Ovary (tissue), 9 donors: ENCODE measurements around the gene NCF4. TPM values are rescaled to one million over a fixed set of nuclear protein-coding genes. Genes with fewer than 3 reads are reported as not detected.

Experiments
- DNase-seq, 5 donors: peaks; one replicate each; pipeline ENCODE4 v3.0.0-alpha.2; 2019 to 2020
- H3K27ac ChIP-seq, 2 donors: fragments of 200-600 bp; one replicate each; pipeline versions ENCODE4 v1.5.1 to v1.8.0; 2019 to 2022
- H3K27me3 ChIP-seq: fragments of 200-600 bp; one replicate; pipeline ENCODE4 v1.8.0; 2022
- H3K36me3 ChIP-seq: fragments of 200-600 bp; sonication (generic); one replicate; pipeline ENCODE4 v1.5.1; 2019
- H3K4me1 ChIP-seq: one replicate; pipeline ENCODE4 v1.8.1; 2013; ENCODE audit warnings: mild to moderate bottlenecking, moderate library complexity; ENCODE audit not compliant: insufficient read depth
- H3K4me3 ChIP-seq: fragments of 200-600 bp; sonication (generic); one replicate; pipeline ENCODE4 v1.5.1; 2017
- H3K9me3 ChIP-seq, 2 donors: fragments of 200-600 bp in 1 of 2; sonication (generic) in 1 of 2; one replicate each; pipeline versions ENCODE4 v1.5.1 to v1.8.1; 2013 to 2019; ENCODE audit warnings: mild to moderate bottlenecking in 1 of 2, moderate library complexity in 1 of 2
- EP300 ChIP-seq: sonication (generic); formaldehyde crosslinking; IDR thresholded peaks from one replicate; pipeline ENCODE4 v1.6.1; 2017; ENCODE audit warnings: antibody characterized with exemption
- POLR2A ChIP-seq: fragments of 450-650 bp; IDR thresholded peaks from one replicate; pipeline ENCODE4 v1.6.1; 2017; ENCODE audit warnings: antibody characterized with exemption, mild to moderate bottlenecking, moderate library complexity
- WGBS, 3 donors: extraction: QIAGEN DNeasy Blood & Tissue Kit in 1 of 3; methylation state at CpG; one replicate each; pipeline versions ENCODE4 v1.1.5 to v1.1.7; 2013 to 2017; 5-methylcytosine and 5-hydroxymethylcytosine counted together
- intact Hi-C, 4 donors: fragments of 100-400 bp; cut with DNase I; formaldehyde crosslinking; loops; one replicate each; pipeline versions ENCODE4 v1.11.0 to v1.15.1; 2022 to 2023
- polyA plus RNA-seq, 2 donors: library from polyadenylated mRNA; stranded (reverse); fragments of 200-250 nt in 1 of 2; fragments of 350-450 nt in 1 of 2; fragmentation: Illumina TruSeq in 1 of 2; extraction: RNeasy Lipid Tissue Mini Kit (QIAGEN cat#74804) in 1 of 2; gene quantifications; one replicate each; pipeline ENCODE4 v1.2.3, GENCODE V29; 2013 to 2014
- total RNA-seq, 7 donors: library from RNA; depleted of rRNA in 2 of 7; stranded (reverse); fragments of >200 nt in 2 of 7; fragmentation: NEBNext Ultra II Directional in 3 of 7; extraction: Animal tissue kit (Norgen Biotek cat#: 25700) in 3 of 7; gene quantifications; one replicate each; pipeline versions ENCODE4 v1.1.0 to v1.2.4, GENCODE V29; 2016 to 2023
- TF ChIP-seq, protein P1 (sequence below), 3 donors: fragments of 450-650 bp in 2 of 3; fragments of 200-600 bp in 1 of 3; IDR thresholded peaks; one replicate each; pipeline versions ENCODE4 v1.5.1 to v1.8.0; 2016 to 2022; ENCODE audit warnings: antibody characterized with exemption in 3 of 3, mild to moderate bottlenecking in 1 of 3
- donor health status: DM: no; HTN: no; CAD: no; lungs with moderate emphysema.
- donor health status: DM: no; HTN: no; CAD: no.
- donor health status: Bipolar disorder and iron deficiency.
- donor health status: DM: yes; HTN: yes; CAD: no.
- donor health status: DM: no; HTN: no; CAD: no.
- donor health status: DM: yes; HTN: yes; CAD: no.

NCF4 gene
- total and polyA plus RNA-seq, 9 donors, result 2.2 to 6.7 (median 4.8) TPM

DNA sequence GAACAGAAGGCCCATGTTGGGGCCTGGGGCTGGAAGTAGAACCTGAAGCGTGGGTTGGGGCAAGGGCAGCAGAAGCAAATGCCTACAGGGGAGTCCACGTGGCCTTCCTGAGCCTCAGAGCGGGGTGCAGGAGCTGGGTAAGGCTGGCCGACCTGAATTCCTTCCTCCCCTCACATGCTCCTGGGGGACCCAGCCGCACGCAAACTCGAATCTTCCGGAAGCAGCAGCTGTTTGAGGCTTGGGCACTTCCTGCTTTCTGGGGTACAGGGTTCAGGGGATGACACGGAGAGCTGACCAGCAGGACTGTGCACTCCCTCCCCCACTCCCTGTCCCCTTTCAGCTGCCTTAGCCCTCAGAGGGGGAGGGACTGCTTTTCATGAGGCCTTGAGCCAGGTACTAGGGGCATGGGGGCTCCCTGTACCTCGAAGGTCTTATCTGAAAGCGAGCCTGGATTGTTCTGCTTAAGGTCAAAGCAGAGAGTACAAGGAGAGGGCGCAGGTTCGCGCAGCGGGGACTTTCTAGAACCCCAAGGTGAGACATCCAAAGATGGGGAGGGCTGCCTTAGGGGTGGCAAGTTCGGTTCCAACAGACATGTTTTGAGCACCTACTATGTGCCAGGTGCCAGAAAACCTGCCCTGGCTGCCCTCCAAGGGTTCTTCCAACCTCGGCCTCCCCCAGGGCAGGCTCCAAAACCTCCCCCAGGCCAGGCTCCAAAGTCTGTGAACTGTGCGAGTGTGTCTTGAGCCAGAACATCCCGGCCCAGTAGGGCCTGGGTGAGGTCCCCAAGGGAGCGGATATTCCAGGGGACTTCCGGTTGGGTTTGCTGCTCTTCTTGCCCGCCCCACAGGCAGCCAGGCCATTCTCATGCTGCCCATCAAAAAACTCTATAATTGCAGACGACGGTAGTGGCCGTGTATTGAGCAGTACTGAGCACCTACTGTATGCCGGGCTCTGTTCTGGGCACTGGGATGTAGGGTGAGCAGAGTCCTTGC lies 1.7 kb downstream of the NCF4 start:
- Histone ChIP-seq H3K36me3 (no peaks in the 10 kb centered on the region), H3K4me3 (no peak overlapping the region), H3K27ac (no peak overlapping the region), H3K27me3 (no peaks in the 10 kb centered on the region), H3K4me1 (no peaks in the 10 kb centered on the region), H3K9me3 (no peaks in the 10 kb centered on the region)
- no peak for DNase-seq
- TF ChIP-seq EP300, result no peak
- TF ChIP-seq POLR2A, result no peak
- TF ChIP-seq, protein P1, sequence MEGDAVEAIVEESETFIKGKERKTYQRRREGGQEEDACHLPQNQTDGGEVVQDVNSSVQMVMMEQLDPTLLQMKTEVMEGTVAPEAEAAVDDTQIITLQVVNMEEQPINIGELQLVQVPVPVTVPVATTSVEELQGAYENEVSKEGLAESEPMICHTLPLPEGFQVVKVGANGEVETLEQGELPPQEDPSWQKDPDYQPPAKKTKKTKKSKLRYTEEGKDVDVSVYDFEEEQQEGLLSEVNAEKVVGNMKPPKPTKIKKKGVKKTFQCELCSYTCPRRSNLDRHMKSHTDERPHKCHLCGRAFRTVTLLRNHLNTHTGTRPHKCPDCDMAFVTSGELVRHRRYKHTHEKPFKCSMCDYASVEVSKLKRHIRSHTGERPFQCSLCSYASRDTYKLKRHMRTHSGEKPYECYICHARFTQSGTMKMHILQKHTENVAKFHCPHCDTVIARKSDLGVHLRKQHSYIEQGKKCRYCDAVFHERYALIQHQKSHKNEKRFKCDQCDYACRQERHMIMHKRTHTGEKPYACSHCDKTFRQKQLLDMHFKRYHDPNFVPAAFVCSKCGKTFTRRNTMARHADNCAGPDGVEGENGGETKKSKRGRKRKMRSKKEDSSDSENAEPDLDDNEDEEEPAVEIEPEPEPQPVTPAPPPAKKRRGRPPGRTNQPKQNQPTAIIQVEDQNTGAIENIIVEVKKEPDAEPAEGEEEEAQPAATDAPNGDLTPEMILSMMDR (IDR thresholded peaks at IDR 0.05), result no peak
- 70 to 81% (median 72%) methylated on average over 26 of the region's 26 CpGs for WGBS, 3 donors
- intact Hi-C loops, result loop anchor here in 1 of 4 donors (10.0 kb wide), 1 partner anchor 112 kb away; no protein-coding TSS in a partner anchor

DNA sequence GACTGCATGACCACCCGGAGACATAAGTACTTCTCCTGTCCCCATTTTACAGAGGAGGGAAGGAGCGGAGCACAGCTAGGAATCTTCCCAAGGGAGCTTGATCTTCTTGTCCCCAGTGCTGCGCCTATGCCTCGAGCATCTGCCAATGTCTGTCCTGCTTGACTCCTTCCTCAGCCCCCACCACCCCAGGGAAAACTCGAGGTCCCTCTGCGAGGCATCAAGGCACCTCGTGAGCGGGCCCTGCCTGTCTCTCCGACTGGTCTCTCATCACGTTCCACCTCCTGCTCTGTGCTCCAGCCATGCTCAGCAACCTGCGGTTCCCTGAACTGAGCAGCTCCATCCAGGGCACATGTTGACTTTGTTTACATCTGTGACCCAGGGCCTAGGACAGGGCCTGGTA lies 2.5 kb downstream of the NCF4 start:
- no peaks in the 10 kb centered on the region for H3K9me3 ChIP-seq
- no peak for DNase-seq
- intact Hi-C loops, result loop anchor here in 1 of 4 donors (10.0 kb wide), 1 partner anchor 112 kb away; no protein-coding TSS in a partner anchor
- 57 to 76% (median 61%) methylated on average over 11 of the region's 11 CpGs for WGBS, 3 donors
- no peaks in the 10 kb centered on the region for H3K4me1 ChIP-seq
- no peak overlapping the region for H3K4me3 ChIP-seq
- TF ChIP-seq, protein P1 (IDR thresholded peaks at IDR 0.05), result no peak
- TF ChIP-seq EP300 (no peak), POLR2A (no peak)
- no peaks in the 10 kb centered on the region for H3K36me3 ChIP-seq
- no peak overlapping the region for H3K27ac ChIP-seq
- H3K27me3 ChIP-seq, result no peaks in the 10 kb centered on the region

DNA sequence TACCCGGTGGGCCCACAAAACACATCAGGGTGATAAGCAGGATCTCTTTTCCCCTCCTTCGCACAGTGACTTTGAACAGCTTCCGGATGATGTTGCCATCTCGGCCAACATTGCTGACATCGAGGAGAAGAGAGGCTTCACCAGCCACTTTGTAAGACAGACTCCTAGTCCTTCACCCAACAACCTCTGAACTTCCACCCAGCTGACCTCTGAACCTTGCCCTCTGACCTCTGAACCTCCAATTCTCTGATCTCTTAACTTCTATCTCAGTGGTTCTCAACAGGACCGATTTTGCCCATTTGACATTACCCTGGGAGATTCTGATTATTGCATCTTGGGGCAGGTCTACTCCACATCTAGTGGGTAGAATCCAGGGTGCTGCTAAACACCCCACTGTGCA lies 3.2 kb downstream of the NCF4 start:
- no peak overlapping the region for H3K27ac ChIP-seq
- TF ChIP-seq, protein P1 (IDR thresholded peaks at IDR 0.05), result no peak
- TF ChIP-seq POLR2A (no peak), EP300 (no peak)
- H3K4me3 ChIP-seq, result no peak overlapping the region
- intact Hi-C loops, result loop anchor here in 1 of 4 donors (10.0 kb wide), 1 partner anchor 111 kb away; no protein-coding TSS in a partner anchor
- no peaks in the 10 kb centered on the region for H3K36me3 ChIP-seq
- no peaks in the 10 kb centered on the region for H3K27me3 ChIP-seq
- no peak for DNase-seq
- H3K9me3 ChIP-seq, result no peaks in the 10 kb centered on the region
- no peaks in the 10 kb centered on the region for H3K4me1 ChIP-seq
- WGBS, 3 donors, result 84 to 91% (median 86%) methylated on average over 6 of the region's 6 CpGs

DNA sequence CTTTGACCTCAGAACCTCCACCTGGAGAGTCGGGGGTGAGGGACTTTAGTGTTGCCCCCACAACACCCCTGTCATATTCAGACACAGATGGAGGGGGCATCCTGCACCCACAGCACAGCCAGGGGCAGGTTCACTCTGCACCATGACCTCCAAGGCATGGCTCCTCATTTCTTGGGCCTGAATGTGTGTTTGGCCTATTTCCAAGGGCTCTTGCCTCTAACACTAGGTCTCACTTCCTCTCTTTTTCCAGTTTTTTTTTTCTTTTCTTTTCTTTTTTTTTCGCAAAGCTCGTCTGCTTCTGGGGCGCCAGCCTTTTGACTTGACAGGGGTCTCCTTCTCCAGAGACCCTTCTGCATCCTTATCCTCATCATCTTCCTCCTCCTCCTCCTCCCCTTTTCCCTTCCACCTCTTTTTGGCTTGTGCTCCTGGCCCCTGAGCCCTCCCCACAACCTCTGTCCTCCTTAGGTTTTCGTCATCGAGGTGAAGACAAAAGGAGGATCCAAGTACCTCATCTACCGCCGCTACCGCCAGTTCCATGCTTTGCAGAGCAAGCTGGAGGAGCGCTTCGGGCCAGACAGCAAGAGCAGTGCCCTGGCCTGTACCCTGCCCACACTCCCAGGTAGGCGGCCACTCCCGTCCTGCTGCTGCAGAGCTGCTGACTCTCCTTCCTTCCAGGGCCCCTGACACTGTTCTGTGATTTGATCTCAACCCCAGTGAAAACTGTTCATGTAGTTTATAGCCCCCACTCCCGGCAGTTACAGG lies 3.8 kb downstream of the NCF4 start:
- no peak for DNase-seq
- H3K36me3 ChIP-seq, result no peaks in the 10 kb centered on the region
- intact Hi-C loops, result loop anchor here in 1 of 4 donors (10.0 kb wide), 1 partner anchor 110 kb away; no protein-coding TSS in a partner anchor
- WGBS, 3 donors, result 61 to 64% (median 61%) methylated on average over 14 of the region's 14 CpGs
- H3K27me3 ChIP-seq, result no peaks in the 10 kb centered on the region
- no peak overlapping the region for H3K4me3 ChIP-seq
- no peaks in the 10 kb centered on the region for H3K4me1 ChIP-seq
- no peak overlapping the region for H3K27ac ChIP-seq
- TF ChIP-seq POLR2A (no peak), EP300 (no peak)
- TF ChIP-seq, protein P1 (IDR thresholded peaks at IDR 0.05), result no peak
- no peaks in the 10 kb centered on the region for H3K9me3 ChIP-seq
